GM19240 (cell line): ENCODE data around the gene TMEM132D.
"Not testable (repeated sequence)": the region's sequence is repeated elsewhere in the genome, so short reads cannot be mapped to it uniquely, and the experiment has no call there.

ENCODE experiments used
- DNase-seq: peaks from one replicate; pipeline ENCODE4 v3.0.0; 2011; ENCODE audit warnings: low spot score; ENCODE audit not compliant: insufficient read length

TMEM132D gene

GRCh38 chr12:129538724-129539335, 365.0 kb downstream of the TMEM132D start:
- not testable (repeated sequence) for DNase-seq

DNA sequence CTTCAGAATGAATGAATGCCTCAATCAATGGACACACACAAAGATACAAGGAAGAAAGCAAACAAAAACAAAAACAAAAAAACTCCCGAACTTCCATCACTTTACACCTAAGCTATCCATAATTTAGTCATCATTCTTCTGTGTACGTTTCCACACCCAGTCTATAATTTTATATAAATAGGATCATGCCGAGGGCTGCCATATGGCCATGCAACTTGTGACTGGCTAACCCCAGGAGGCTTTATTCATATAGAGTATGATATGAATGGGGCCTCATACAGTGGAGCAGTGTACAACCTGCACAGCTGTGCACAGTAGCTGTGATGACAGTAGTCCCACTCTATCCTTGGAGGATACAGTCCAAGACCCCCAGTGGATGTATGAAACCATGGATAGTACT, 365.7 kb downstream of the TMEM132D start:
- DNase-seq: no peak

DNA sequence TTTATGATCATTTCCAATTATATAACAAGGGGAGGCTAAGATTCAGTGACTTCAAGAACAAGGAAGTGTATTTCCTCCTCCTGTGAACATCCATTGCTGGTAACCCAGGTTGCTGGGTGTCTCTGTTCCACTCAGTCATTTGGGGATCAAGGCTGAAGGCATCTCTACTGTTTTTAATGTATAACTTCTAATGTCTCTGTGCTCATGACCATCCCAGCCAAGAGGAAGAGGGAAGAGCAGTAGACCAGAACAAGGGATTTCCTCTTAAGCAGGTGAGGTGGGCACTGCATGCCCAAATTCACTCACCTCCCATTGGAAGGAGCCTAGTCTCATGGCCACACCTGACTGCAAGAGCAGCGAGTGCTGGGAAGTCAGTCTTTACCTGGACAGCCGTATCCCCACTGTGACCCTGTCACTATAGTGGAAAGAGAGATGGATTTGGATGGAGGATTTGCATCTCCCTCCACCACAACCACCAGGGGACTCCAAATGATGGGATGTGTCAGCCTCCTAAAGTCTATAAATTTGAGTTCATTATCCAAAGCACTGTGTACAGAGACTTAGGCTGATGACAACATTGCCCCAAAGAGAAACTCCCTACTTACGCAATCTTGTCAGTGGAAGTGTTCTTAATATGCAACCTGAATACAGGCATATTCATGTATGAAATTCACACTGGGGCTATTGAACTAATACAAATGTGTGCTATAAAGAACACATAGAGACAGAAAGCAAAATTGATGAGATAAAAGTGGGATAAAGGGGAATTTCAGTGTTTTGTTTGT, 368.7 kb downstream of the TMEM132D start:
- DNase-seq: no peak

GRCh38 chr12:129532707-129533499, 370.9 kb downstream of the TMEM132D start:
- DNase-seq: no peak

GRCh38 chr12:129532082-129532481, 371.7 kb downstream of the TMEM132D start:
- no peak for DNase-seq

DNA sequence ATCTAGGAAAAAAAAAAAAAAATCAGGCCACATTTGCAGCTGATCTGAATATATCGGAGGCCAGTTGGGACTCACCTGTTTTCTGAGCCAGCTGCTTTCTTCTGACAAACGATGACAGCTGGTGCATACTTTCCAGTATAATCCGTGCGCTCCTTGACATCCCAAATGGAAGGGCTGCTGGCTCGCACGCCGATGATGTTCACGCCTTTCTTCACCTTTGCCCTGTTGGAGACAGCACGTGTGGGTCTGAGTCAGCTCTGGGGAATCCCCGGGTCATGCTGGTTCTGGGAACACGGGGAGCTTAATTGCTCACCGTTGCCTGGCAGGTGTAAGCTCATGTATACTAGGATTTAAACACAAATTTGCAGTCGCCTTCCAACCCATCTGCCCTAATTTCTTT, 372.8 kb downstream of the TMEM132D start:
- DNase-seq: no peak

DNA sequence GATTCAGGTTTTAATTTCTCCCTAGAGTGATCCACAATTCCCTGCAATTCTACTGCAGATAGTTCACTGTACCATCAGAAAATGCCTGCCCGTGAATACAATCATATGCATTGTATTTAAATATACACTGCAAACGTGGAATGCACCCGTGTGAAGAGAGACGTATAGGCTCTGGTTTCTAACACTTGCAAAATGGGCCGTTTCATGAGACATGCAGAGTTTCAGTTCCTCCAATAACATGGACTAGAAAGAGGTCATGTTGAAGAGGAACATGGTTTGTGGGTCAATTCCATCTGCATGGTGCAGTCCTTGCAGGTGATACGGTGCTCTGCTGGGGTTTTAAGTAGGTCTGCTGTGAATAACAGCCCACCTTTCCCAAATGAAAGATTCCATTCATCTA, 373.3 kb downstream of the TMEM132D start:
- no peak for DNase-seq

DNA sequence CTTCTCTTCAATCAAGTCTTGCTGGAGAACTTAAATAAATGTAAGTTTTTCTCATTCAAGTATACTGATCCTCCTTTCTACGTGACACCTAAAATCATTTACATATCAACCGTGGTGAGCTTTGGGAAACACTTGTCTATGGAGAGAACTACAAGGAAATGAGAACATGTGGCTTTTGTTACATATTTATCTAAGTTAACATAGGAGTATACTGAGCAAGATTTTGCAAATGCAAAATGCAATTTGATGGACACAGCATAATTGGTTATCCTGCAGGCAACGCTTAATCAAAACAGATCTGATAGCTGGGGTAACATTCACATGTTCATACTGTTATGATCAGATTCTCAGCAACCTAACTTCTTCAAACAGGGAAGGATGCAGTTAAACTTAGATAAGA, 376.3 kb downstream of the TMEM132D start:
- no peak for DNase-seq

DNA sequence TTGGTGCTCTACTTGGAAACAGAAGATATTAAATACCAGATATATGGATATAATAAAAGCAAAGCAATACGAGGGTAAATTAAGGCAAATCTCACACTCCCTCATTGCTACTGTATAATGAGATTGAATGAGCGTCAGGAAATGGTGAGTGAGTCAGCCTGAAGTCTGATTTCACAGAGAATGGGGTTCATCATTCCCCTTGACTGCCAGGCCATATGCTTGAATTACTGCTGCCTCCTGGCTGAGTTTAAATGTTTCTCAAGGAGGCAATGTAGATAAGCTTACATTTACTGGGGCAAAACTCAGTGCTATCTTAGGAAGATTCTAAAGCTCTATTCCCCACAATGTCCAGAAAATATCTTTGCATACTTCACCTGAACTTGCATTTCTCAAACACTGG, 380.2 kb downstream of the TMEM132D start:
- no peak for DNase-seq

DNA sequence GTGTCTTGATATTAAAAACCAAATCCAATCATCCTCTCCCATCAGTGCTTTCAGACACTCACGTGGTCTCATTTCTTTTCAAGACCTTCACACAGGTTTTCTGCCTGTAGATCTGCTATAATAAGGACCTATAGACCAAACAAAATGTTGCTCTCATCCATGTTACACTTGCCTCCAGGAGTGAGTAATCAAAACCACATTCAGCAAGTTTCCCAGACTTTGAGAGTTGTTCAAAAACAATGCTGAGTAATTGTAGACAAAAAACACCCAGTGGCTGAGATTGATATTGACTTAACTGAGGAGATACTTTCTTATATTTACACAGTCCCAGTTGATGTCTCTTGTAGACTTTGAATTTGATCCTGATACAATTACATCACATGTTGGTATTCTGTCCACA, 383.1 kb downstream of the TMEM132D start:
- DNase-seq: no peak

- no peak for DNase-seq
Observed at GRCh38 chr12:129503802-129504201, 400.0 kb downstream of the TMEM132D start.

DNA sequence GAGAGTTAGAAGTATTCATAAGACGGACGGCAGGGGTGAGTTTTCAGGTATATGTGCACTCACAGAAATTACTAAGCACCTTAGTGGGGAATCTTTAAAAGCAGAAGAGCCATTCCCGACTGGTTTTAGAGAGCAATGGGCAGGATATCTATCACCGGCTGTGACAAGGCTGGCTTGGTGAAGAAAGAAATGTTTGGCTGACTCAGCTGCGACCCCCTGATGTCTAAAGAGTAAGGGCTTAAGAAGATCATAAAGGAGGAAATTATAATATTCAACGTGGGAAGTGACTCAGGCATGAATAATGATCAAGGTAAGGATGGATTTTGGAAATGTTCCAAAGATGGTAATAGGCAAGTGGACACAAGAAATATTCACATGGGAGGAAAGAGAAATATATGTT, 407.6 kb downstream of the TMEM132D start:
- DNase-seq: no peak

GRCh38 chr12:129494766-129495165, 409.1 kb downstream of the TMEM132D start:
- DNase-seq: no peak

- no peak for DNase-seq
Observed at GRCh38 chr12:129494260-129494659, 409.6 kb downstream of the TMEM132D start.

GRCh38 chr12:129489100-129489676, 414.6 kb downstream of the TMEM132D start:
- DNase-seq: no peak

DNA sequence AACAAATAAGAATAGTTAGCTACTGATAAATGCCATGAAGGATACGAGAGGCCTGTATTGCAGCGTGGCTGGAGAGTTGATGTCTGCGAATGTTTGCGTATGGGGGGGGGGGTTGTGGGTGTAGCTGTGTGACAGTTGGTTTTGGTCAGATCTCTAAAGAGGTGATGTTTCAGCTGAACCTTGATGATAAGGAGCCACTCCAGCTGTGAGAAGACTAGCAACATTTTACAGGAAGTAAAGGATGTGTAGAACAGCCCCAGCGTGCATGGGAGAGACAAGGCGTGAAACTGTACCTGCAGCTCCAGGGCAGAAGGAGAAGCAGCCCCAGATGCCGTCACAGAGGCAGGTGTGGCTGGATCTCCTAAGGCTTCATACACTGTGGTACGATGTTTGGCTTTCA, 416.9 kb downstream of the TMEM132D start:
- DNase-seq: no peak

DNA sequence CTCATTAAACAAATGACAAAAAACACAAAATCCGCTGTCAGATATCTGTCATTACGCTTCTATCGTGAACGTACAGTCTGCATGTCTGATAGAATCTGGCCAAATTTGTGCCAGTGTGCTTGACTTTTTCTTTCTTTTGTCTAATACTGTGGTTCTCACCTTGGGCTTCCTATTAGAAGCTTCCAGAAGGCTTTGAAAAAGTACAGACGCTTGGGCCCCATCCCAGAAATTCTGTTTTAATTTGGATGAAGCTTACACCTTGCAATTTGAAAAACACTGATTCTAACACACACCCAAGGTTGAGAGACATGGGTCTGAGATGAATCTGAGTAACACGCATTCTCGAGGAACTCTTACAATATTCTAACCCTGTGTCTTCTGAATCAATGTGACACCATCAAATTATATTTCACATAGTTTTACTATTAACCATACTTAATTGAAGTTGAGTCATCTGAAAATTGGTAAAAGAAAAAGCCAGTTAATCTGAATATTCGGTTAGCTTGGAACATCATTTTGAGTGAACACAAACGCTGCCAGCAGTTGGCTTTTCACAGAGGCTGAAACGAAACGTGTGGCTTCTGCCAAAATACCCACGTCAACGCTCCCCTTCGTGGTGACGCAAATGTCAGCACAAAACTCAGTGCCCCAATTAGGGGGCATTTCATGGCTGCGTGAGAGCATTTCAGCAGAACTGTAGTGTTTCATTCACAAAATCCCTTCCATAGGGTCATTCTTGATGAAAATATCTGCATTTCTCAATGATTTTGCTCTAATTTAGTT, 420.5 kb downstream of the TMEM132D start:
- no peak for DNase-seq

DNA sequence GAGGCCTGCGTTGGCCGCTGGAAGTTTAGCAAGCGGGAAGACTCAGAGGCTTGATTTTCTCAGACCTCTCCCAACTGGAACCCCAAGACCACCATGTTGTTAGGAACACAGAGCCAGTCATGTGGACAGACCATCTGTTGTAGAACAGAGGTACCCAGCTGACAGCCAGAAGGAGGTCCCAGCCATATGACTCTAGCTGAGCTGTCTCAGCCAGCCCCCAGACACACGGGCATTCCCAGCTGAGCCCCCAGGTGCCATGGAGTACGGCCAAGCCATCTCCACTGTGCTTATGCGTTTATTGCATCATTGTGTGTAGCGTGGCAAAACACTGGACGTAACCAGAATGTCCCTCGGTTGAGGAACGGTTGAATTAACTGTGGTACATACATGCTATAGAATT, 421.9 kb downstream of the TMEM132D start:
- no peak for DNase-seq

- DNase-seq: no peak
Observed at GRCh38 chr12:129470196-129470595, 433.6 kb downstream of the TMEM132D start.

DNA sequence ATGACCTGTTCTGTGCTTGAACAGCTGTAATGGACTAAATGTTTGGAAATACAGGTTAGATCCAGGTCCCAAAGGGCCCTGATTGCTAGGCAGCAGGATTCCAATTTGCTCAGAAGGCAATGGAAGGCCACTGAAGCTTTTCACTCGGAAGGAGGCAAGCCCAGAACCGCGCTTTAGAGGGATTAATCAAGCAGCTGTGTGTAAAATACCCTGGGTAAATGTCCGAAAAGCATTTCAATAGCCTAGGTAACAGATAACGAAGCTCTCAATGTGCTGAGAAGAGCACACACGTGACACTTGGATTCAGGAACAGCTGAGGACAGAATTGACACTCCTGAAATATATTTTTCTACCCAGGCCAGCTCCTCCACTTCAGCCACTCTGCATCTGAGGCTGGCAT, 436.1 kb downstream of the TMEM132D start:
- no peak for DNase-seq

DNA sequence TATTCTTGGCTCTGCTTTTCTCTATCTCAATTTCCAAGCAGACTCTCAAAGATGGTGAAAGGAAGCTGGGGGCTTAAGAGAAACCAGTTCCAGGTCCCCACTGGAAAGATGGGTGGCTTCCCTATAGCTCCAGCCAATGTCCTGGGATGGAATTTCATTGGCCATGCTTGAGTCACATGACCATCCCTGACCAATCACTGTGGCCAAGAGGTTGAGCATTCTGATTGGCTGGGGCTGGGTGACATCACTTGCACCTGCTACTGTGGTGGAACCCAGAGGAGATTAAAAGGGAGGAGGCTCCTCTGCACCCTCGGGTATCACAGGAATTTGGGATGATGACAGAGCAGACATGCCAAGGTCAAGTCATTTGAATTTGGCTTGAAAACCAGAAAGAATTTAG, 436.5 kb downstream of the TMEM132D start:
- DNase-seq: no peak
